ENCODE measurements around the gene SEPTIN6.

The SEPTIN6 gene

DNA sequence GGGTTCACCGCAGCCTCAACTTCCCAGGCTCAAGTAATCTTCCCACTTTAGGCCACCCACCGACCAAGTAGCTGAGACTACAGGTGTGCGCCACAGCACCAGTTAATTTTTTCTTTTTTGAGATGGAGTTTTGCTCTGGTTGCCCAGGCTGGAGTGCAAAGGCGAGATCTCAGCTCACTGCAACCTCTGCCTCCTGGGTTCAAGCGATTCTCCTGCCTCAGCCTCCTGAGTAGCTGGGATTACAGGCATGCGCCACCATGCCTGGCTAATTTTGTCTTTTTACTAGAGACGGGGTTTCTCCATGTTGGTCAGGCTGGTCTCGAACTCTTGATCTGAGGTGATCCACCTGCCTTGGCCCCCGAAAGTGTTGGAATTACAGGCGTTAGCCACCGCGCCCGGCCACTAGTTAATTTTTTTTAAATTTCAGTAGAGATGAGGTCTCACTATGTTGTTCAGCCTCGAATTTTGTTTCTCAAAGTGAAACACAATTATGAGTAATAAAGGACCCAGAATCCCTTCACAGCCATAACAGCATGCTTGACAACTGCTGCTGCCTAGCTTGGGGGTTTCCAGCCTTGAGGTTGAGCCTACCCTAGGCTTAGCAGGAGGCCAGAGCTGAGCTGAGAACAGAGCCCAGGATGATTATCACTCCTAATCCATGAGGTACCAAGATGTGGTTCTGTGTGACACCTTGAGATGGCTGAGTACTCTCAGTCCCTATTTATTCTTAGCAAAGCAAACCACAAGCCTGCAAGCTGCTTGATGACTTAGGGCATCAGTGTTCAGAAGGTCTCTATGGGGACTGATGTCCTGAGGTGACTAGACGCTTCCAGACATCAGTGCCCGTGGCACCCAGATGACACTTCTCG is 45.2 kb downstream of the SEPTIN6 start:
- peak in 4 of 5 experiments; percentile 41 to 95 (median 52) for DNase-seq

DNA sequence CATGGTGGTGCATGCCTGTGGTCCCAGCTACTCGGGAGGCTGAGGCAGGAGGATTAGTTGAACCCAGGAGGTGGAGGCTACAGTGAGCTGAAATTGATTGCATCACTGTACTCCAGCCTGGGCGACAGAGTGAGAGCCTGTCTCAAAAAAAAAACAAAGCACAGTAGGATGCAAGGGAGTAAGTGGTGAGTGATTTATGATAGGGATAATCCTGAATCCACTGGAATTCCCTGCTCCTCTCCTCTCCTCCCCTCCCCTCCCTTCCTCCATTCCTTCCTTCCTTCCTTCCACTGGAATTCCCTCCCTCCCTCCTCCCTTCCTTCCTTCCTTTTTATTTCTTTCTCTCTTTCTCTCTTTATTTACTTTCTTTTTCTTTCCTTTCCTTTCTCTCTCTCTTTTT is 45.9 kb downstream of the SEPTIN6 start:
- no peak for DNase-seq

DNA sequence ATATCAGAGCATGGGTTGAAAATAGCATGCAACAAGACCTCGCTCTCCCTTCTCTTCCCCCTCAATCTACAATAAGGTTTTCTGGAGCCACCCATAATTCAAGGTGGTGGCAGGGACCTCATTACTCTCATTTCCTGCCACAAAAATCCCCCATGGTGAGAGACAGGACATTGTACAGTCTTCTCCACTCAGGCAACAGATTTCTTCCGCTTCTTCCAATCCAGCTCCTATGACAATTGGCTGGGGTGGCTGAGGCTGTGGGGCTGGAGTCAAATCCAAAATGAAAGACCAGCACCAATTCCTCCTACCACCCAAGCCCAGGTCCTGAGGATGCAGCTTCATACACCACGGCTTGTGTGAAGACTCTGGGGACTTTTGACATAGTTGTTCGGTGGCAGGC is 46.5 kb downstream of the SEPTIN6 start:
- peak in 2 of 5 experiments; percentile 30 to 31 for DNase-seq

DNA sequence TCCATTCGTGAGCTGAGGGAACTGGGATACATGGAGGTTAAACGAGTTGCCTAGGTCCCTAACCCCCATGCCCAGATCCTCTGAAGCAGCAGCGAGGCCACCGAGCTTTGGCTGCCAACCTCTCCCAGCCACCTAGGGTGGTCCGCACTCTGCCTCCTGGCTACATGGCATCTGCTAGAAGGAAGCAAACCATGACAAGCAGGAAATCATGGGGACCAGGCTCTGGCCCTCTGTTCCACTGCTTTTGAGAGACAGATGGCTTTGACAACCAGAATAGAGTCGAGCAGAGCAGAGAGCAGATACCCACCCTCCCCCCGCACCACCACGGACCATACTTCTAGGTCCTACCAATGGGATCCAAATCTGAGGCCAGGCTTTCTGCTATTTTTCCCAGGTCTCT is 49.3 kb downstream of the SEPTIN6 start:
- no peak for DNase-seq
